Posterior cingulate gyrus (tissue), 11 donors: ENCODE data around the gene VEGFB.
"Not testable (repeated sequence)": the region's sequence is repeated elsewhere in the genome, so short reads cannot be mapped to it uniquely, and the experiment has no call there.

Source experiments
- DNase-seq, 10 donors: peaks; one replicate each; pipeline versions ENCODE4 v3.0.0 to v3.0.0-alpha.2; 2020 to 2021; ENCODE audit warnings: mixed read lengths in 3 of 10
- intact Hi-C: fragments of 100-400 bp; cut with DNase I; formaldehyde crosslinking; loops from one replicate; pipeline ENCODE4 v1.15.1; 2023

The VEGFB gene

GRCh38 chr11:64244966-64245365, 10.6 kb downstream of the VEGFB start:
- intact Hi-C loops = no loop called here
- no peak for DNase-seq

- DNase-seq = peak in 3 of 10 donors; percentile 49 to 81 (median 52)
- intact Hi-C loops = no loop called here
These were observed 11.0 kb downstream of the VEGFB start for GRCh38 chr11:64245401-64245796.

GRCh38 chr11:64245797-64246620, 11.6 kb downstream of the VEGFB start:
- DNase-seq = peak in 2 of 10 donors; percentile 57 to 80
- intact Hi-C loops = no loop called here

GRCh38 chr11:64246621-64246870, 12.2 kb downstream of the VEGFB start:
- intact Hi-C loops, DNase-seq: not testable (repeated sequence)

GRCh38 chr11:64246871-64247728, 12.7 kb downstream of the VEGFB start, which contains the start of gene PPP1R14B:
TSS of gene PPP1R14B (minus strand) at chr11:64246943. CDS start at chr11:64246673, 270 bp downstream.
- DNase-seq = peak; percentile 79 to 97 (median 88)
- intact Hi-C loops = no loop called here

GRCh38 chr11:64247729-64248531, 13.5 kb downstream of the VEGFB start:
- intact Hi-C loops = no loop called here
- DNase-seq = no peak

- intact Hi-C loops = no loop called here
- DNase-seq = no peak
These were observed 14.2 kb downstream of the VEGFB start for GRCh38 chr11:64248578-64248977.

GRCh38 chr11:64249038-64249437, 14.7 kb downstream of the VEGFB start:
- DNase-seq = peak in 1 of 10 donors; percentile 75
- intact Hi-C loops = no loop called here

GRCh38 chr11:64249563-64250414, 15.4 kb downstream of the VEGFB start:
- intact Hi-C loops = loop anchor here (5.0 kb wide), 1 partner anchor 53 kb away; the partner anchor contains the start of gene CATSPERZ
- no peak for DNase-seq

GRCh38 chr11:64250415-64251015, 16.1 kb downstream of the VEGFB start:
- intact Hi-C loops = loop anchor here (5.0 kb wide), 1 partner anchor 52 kb away; the partner anchor contains the start of gene CATSPERZ
- no peak for DNase-seq

GRCh38 chr11:64251016-64251752, 16.8 kb downstream of the VEGFB start, which contains the start of gene PLCB3:
TSS of gene PLCB3 (plus strand) at chr11:64251530. CDS start at chr11:64251650, 120 bp downstream.
- DNase-seq = peak in 5 of 10 donors; percentile 46 to 90 (median 78)
- intact Hi-C loops = loop anchor here (5.0 kb wide), 1 partner anchor 51 kb away; the partner anchor contains the start of gene CATSPERZ

- intact Hi-C loops = loop anchor here (5.0 kb wide), 1 partner anchor 51 kb away; the partner anchor contains the start of gene CATSPERZ
- DNase-seq = no peak
These were observed 17.3 kb downstream of the VEGFB start for GRCh38 chr11:64251753-64252002.

- intact Hi-C loops = loop anchor here (5.0 kb wide), 1 partner anchor 50 kb away; the partner anchor contains the start of gene CATSPERZ
- no peak for DNase-seq
These were observed 17.9 kb downstream of the VEGFB start for GRCh38 chr11:64252003-64252872.

GRCh38 chr11:64253043-64253442, 18.7 kb downstream of the VEGFB start:
- intact Hi-C loops = loop anchor here (5.0 kb wide), 1 partner anchor 49 kb away; the partner anchor contains the start of gene CATSPERZ
- DNase-seq = no peak

- intact Hi-C loops = loop anchor here (5.0 kb wide), 1 partner anchor 49 kb away; the partner anchor contains the start of gene CATSPERZ
- DNase-seq = peak in 4 of 10 donors; percentile 48 to 89 (median 66)
These were observed 19.1 kb downstream of the VEGFB start for GRCh38 chr11:64253481-64253880.

GRCh38 chr11:64254326-64254725, 19.9 kb downstream of the VEGFB start:
- intact Hi-C loops = loop anchor here (5.0 kb wide), 1 partner anchor 48 kb away; the partner anchor contains the start of gene CATSPERZ

More at GRCh38 chr11:64254326-64254725, 19.9 kb downstream of the VEGFB start:
- DNase-seq = no peak
